GM19239 (cell line): ENCODE results near the gene NKD1.

Experiments
- DNase-seq: peaks from one replicate; pipeline ENCODE4 v3.0.0; 2011; ENCODE audit warnings: low spot score; ENCODE audit not compliant: insufficient read length
- FAIRE-seq: peaks from 2 replicates; lab custom pipeline; 2011; peaks lifted over from hg19 to GRCh38; lab: Jason Lieb, UNC

The NKD1 gene

DNA sequence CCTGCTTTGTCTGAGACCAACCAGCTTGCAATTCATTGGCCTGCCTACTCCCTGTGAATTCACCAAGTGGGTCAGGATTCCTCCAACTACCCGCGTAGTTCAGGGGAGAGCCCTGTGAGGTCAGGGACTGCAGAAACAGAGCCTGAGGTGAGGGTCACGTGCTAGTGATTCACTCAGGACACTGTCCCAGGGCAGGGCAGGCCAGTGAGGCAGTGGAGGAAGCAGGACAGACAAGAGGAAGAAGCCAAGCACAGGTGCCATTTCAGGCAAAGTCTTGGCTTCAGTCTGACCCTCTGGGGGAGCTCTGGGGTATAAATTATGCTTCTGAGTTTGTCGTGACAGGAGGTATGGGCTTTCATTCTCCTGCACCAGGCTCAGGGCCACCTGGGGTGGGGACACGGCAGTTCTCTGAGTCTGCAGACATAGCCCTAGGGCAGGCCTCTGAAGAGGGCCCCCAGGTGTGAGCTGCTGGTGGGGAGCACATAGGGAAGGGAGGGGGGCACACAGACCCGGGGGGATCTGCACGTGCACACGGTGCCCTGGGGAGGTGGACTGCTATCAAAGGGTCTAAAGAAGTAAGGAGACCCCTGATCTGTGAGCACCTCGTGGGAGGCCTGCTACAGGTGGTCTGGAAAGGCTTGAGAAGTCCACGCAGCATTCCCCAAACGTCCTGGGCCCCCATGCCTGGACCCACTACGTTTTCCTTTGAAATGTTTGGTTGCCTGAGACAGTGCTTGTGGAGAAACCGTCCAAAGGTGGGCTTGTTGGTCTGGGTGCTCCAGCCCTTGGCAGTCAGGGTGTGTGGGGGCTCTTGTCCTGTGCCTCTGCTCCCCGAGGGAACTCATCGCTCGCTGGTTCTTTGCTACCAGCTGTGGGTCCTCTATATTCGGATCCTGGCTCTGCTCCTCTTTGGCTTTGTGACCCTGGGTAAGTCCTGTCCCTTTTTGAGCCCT, 46.4 kb downstream of the NKD1 start:
- no peak for DNase-seq
- no peak for FAIRE-seq

DNA sequence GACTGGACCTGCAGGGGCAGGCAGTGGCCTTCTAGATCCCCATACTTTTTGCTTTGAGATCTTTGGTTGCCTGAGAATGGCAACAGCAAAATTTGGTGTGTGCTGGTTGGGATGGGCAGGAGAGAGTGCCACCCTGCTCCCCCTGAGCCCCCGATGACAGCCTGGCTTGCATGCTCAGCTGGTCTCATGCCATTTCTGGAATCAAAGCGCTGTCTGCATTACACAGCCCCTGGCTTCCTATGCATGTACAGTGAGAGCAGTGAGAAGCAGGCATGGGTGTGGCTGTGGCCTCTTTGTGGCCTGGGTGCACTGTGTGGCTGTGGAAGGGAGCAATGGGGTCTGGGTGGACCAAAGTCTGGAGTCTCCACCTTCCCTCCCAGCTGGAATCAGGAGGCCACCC, 47.7 kb downstream of the NKD1 start:
- DNase-seq = no peak
- no peak for FAIRE-seq

DNA sequence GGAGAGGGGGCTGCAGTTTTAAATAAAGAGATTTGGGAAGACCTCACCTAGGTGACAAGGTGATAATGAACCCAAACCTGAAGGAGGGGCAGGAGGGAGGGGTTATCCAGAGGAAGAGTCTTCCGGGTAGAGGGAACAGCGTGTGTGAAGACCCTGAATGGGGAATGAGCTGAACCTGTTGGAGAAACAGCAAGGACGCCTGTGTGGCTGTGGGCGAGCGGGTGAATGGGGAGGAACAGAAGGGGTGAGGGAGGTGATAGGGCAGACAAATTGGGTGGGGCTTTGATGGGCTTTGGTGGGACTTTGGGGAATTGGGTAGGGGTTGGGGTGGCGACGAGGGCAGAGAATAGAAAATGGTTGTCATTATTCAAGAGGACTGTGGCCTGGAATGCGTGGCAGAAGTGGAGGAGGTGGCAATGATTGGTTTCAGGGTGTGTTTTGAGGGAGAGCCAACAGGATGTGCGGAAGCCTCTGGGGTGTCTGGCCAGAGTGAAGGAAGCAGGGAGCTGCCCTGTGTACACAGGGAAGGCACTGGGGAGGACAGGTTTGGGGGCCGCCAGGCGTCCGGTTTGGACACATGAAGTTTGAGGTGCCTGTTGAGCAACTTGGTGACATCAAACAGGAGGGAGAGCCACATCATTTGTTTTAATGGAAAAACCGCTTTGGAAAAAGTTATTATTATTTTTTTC, 48.7 kb downstream of the NKD1 start:
- FAIRE-seq = no peak
- no peak for DNase-seq

DNA sequence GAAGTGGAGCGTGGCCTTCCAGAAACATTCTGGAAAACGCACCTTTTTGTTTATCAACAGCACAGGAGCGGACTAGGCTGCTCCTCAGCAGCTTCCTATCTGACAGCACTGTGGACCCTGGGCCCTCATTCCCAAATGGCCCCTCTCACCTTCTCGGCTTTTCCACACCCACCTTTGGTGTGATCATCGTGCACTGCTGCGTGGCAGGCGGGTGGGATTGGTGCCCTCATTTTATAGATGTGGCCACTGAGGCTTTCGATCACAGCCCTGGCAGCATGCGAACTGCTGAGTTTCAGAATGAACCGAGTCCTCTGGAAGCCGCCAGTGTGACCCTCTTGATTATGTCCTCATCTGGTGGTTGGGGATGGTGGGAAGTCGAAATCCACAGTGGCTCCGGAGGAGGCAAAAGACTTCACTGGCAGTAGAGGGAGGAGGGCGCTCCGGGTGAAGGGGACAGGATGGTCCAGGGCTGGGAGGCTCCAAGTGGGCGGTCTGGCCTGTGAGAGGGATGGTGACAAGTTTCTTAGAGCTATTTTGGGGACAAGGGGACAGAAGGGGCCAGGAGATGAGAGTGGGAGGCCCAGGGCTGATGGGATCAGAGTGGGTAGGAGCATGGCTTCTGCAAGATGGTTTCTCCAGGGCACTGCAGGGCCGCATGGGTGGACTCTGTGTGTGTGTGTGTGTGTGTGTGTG, 49.5 kb downstream of the NKD1 start:
- DNase-seq = no peak
- no peak for FAIRE-seq

DNA sequence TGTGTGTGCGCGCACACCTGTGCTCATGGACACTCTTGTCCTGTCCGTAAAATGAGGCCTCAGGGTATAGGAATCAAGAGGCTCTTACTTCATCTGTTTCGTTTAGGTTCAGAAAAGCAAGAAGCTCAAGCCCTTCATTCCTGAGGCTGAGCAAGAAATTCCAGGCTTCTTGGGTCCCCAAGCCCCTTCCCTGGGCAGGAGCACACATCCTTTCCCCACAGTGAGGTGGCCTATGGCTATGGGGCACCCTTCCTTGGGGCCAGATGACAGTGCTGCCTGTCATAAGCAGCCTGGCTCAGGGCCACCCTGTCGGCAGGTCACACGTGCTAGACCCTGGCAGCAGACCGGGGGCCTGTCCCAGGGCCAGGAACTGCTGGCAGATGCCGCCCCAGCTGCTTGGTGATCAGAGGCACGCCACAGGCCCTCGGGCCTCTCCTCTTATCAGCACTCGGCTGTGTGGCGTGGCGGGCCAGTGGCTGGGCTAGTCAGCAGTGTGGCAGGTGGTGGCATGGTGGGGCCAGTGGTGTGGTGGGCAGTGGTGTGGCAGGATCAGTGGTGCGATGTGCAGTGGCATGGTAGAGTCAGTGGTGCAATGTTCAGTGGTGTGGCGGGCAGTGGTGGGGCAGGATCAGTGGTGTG, 50.2 kb downstream of the NKD1 start:
- no peak for DNase-seq
- FAIRE-seq = no peak

DNA sequence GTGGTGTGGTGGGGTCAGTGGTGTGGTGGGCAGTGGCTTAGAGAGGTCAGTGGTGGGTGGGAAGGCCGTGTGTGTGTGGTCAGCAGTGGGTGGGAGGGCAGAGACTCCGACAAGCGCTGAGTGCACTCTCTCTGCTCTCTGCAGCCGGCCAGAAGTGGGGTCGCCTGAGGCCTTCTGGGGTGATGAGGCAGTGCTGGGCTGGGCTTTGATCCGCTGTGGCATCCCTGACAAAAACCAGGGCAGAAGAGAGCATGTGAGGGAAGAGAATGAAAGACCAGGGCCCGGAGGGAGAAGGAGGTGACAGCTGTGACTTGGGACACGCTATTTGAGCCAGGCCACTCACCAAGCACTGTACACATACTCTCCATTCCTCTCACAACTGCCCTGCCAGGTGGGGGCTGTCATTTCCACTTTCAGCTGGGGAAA, 50.8 kb downstream of the NKD1 start:
- FAIRE-seq (no peak), DNase-seq (no peak)

DNA sequence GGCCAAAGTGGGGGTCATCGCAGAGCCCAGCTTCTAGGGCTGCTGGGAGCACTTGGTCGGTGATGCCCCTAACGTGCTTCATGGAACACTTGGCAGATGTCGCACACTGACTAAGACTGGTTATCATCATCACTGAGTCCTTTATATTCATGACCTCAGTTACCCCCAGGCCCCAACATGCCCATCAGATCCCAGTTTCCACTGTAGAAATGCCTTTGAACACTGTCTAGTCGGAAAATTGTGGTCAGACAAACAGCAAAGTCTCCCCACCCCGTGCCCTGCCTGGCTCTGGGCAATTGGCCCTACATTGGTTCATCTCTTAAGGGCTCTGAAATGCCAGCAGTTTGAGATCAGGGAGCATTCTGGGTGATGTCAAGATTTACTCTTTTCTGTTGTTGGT, 51.3 kb downstream of the NKD1 start:
- DNase-seq (no peak), FAIRE-seq (no peak)

DNA sequence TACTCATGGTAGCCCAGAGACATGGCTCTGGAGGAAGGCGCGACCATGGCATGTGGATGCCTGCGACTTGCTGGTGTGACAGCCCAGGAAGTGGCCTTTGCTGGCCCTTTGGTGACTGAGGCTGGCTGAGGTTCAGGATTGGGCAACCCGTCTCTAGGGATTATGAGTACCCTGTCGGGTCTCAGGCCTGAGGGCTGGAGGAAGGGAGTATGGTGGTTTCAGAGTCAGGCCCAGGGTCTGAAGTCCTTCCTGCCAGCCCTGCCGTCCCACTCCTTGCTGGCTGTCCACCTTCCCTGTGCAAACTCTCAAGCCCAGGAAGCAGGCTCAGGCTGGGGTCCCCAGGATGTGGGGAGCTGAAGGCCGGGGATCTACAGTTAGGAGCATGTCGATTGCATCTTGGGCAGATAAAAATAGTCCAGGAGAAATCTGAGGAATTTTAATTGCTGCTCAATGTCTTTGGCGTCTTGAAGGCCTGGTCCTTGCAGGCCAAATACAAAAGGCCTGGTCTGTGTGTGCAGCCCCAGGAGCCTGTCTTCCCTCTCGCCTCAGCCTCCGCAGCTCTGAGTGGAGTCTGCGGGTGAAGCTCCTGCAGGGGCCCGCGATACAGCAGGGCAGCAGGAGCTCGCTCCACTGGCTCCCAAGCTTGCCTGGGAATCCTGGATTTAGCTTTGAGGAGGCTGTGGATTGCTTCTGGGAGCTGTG, 52.5 kb downstream of the NKD1 start:
- DNase-seq = no peak
- no peak for FAIRE-seq

DNA sequence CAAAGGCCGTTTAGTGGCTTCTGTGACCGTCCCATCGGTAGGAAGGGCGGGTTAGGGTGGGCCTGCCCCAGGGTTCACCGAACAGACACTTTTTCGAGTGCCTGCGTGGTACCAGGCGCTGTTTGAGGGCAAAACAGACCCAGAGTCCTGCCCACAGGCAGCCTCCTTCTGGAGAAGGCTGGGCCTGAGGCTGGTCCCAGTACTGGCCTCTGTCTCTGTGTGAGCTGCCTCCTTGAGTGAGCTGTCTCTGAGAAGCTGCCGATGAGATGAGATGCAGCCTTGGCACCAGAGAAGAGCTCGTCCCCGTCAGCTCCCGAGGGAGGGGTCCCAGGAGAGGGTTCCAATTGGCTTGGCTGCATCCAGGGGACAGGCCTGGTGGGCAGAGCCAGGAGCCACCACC, 53.1 kb downstream of the NKD1 start:
- FAIRE-seq (no peak), DNase-seq (no peak)

DNA sequence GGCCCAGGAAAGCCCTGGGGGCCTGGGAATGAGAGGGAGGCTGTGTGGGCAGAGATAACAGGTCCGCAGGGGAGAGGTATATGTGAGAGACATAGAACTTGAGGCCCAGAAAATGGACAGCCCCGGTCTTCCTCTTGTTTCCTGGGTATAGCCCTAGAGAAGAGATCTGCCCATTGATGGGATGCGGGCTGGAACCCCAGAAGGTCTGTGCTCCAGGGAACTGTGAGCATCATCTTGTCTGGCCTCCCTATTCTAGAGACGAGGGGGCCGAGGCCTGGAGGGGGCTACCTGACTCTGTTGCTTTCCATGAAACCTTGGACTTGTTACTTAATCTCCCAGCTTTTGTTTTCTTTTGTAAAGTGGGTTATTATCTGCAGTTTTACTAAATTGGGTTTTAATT, 53.9 kb downstream of the NKD1 start:
- no peak for FAIRE-seq
- DNase-seq = no peak

DNA sequence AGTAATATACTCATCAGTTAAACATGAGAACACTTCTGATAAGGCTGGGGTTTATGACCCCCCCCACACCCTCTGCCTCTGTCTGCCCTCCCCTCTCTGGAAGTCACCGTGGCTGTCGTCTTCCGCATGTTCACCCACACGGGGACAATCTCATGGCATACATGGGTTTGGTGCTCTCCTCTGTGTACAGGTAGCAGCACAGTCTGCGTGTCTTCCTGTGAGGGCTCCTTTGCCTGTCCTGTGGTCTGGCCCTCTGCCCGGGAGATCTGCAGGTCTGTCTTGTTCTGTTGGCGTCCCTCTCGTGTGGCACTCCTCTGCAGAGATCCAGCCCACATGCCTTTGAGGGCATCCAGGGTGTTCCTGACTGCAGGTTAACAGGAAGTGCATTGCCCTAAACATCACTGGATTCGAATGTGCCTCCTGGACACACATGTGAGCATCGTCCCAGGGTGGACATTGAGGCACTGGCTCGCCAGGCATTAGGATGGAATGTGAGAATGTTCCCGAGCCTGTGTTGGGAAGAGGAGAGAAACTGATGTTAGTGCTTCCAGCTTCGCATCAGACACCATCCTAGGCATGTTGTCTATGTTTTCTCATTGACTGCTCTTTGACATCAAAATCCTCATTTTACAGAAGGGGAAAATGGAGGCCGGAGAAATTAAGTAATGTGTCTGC, 54.5 kb downstream of the NKD1 start:
- DNase-seq (no peak), FAIRE-seq (no peak)

DNA sequence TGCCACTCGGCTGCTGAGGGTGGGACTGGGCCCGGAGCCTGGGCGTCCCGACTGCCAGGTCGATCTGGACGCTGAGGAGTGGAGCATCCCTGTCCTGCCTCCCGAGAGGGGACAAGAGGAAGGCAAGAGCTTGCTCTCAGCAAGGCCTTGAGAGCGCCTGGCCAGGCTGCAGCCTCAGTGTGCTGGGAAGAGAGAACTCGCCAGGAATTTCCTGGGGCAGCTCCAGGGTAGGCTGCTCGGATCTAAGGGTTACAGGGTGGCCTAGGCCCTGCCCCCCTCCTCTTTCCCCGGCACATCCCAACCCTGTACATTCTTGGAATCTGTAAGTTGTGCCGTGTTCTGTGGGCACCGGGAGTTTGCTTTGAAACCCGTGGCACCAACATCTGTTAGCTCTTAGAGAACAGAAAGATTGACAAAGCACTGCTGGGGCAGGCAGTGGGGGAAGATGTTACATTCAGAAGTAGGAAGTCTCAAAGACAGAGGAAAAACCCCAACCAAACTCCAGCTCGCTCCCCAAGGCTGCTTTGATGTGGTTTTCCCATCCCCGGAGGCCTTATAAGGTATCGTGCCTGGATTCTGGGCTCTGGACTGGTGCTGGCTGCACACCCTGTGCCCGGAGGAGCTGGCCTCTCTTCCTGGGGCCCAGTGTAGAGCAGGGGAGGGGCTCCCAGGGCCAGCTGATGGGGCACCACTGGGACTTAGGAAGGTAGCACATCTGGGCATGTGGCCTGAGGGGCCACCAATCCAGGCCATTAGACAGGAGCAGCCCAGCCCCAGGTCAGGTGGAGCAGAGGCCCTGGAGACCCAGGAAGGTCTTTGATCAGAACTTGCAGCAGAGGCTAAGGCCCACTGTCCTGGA, 55.2 kb downstream of the NKD1 start:
- DNase-seq (no peak), FAIRE-seq (no peak)

DNA sequence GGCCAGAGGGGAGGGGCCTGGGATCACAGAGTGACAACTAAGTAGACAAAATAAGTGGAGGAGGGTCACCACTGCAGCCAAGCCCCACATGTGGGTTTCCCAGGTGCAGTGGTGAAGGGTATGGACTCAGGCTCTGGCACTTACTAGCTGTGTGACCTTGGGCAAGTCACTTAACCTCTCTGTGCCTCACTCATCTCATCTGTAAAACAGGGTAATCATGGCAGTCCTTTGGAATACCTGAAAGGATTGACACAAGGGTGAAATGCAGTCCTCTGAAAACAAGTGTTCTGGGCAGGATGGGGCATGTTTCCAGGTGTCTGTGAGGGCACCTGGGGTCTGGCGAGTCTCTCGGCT, 55.8 kb downstream of the NKD1 start:
- DNase-seq (no peak), FAIRE-seq (no peak)

DNA sequence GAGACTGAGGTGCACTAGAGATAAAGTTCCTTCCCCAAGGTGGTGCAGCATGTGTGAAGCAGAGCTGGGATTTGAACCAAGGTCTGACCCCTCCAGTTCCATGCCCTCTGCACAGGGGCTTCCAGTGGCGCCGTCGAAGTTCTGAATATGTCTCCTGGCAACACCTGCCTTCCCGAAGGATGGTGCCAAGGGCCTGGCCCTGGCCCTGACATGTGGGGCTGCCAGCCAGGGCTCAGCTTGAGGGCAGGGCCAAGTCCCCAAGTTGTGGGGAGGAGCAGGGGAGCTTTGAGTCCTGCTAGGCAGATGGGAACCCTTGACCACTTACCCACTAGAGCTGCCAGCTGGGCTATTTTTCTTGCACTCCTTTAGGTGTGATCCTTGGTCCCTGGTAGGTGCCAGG, 56.4 kb downstream of the NKD1 start:
- DNase-seq (no peak), FAIRE-seq (no peak)

DNA sequence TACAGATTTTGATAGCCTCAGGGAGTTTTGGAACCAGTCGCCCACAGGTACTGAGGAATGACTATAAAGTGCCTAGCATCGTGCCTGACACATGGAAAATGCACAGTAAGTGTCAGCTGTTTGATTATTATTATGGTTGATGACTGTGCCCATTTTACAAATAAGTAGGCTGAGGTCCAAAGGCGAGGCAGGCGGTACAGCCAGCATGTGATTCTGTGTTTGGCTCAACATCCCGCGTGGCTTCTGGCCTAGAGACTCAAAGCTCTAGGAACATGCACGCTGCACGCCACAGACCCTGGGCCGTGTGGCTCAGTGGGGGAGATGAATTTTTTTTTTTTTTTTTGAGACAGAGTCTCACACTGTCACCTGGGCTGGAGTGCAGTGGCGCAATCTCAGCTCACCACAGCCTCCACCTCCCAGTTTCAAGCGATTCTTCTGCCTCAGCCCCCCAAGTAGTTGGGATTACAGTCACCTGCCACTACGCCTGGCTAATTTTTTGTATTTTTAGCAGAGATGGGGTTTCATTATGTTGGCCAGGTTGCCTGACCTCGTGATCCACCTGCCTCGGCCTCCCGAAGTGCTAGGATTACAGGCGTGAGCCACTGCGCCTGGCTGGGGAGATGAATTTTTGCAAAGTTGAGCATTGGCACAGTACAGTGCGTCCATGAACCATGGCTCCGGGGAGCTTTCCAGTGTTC, 57.7 kb downstream of the NKD1 start:
- DNase-seq = no peak
- no peak for FAIRE-seq

DNA sequence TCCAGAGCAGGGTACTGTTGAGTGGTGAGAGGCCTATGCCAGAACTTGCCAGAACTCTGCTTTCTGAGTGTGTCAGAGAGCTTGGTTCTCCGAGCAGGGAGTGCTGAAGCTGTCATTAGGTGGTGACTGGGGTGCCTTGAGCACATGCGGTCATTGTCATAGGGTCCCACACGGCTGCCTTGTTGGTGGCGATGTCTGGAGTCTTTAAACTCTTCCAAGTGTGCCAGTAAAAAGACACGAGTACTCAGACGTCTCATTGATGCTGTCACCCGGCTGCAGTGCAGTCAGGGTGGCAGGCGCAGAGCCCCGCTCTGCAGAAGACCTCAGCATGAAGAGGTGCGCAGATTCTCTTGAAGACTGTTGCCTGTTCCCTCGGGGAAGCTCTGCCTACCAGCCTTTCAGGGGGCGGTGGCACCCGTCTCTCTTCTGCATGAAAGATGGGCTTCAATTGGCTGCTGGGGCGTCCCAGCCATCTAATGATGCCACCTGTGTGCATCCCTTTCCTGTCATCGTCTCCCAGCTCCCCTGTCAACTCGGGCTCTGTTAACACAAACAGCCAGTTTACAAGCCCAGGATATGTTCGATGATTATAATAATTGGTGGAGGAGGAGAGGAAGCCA, 58.3 kb downstream of the NKD1 start:
- no peak for DNase-seq
- FAIRE-seq = no peak

DNA sequence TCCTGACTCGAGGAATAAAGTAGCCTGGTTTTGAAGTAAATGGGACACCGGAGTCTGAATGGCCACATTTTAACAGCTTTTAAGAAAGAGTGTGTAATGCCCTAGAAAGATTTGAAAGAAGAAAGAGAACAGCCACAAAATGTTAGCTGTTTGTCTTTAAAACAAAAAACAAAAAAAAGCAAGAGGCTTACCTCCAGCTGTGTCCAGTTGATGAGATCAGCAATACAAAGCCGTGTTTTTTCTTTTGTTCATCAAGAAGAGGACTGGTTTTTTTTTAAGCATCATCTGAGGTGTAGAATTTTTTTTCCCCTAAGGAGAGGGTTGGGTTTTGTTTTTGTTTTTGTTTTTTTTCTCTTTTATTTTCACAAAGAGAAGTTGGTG, 58.8 kb downstream of the NKD1 start:
- no peak for DNase-seq
- no peak for FAIRE-seq

DNA sequence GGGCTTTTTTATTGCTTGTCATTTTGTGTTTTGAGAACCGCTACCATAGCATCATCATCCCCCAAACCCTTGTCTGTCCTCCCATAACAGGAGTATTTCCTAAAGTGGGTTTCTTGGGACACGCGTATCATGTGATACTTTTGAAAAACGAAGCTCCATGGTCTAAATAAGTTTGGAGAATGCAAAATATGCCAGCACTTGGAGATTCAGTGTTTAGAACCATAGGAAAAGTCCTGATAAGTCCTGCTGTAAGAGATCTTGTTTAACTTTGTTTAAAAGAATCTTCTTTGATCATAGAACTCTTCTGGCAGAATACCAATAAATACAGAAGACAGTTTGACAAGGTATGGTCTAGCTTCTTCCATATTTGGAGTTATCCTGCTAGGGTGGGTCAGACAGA, 59.3 kb downstream of the NKD1 start:
- DNase-seq (no peak), FAIRE-seq (no peak)
